OCI-LY7 (cell line): Measurements from ENCODE around the gene SLC17A2. TPM values are rescaled to one million over a fixed set of nuclear protein-coding genes. Genes with fewer than 3 reads are reported as not detected.
"Not testable (repeated sequence)": the region's sequence is repeated elsewhere in the genome, so short reads cannot be mapped to it uniquely, and the experiment has no call there.

ENCODE experiments used
- BruUV-seq: library from RNA; stranded (reverse); fragments of 400-500 nt; replicated peaks from 2 replicates; lab custom pipeline; 2021; lab: Mats Ljungman, UMichigan
- CTCF ChIA-PET: fragments of 300-600 bp; sonication (Branson Sonifier 250); formaldehyde crosslinking; loops from one replicate; lab custom pipeline; 2022; ENCODE audit warnings: antibody characterized with exemption; ENCODE audit not compliant: unreplicated experiment; lab: Charles Lee
- POLR2A ChIA-PET: fragments of 300-600 bp; sonication (Branson Sonifier 250); formaldehyde crosslinking; loops from one replicate; lab custom pipeline; 2022; ENCODE audit warnings: antibody characterized with exemption; lab: Charles Lee
- DNase-seq: peaks from one replicate; pipeline ENCODE4 v3.0.0-alpha.2; 2015; ENCODE audit warnings: low spot score
- H2AFZ ChIP-seq: fragments of 200-600 bp; sonication (generic), shearing (Covaris generic); 2 replicates; pipeline ENCODE4 v1.6.1; 2014; ENCODE audit warnings: mild to moderate bottlenecking, antibody characterized with exemption, low read length, moderate library complexity
- H3K27ac ChIP-seq: fragments of 200-600 bp; sonication (generic); 2 replicates; pipeline ENCODE4 v1.5.1; 2014; ENCODE audit warnings: mixed run types, low read depth, mild to moderate bottlenecking, moderate library complexity, low read length, inconsistent platforms; ENCODE audit not compliant: poor library complexity, severe bottlenecking
- H3K36me3 ChIP-seq: fragments of 200-600 bp; sonication (generic); 2 replicates; pipeline ENCODE4 v1.6.1; 2014; ENCODE audit warnings: mild to moderate bottlenecking, antibody characterized with exemption, low read length, moderate library complexity, mixed read lengths; ENCODE audit not compliant: insufficient read depth
- H3K4me1 ChIP-seq: fragments of 200-600 bp; sonication (generic); 2 replicates; pipeline ENCODE4 v1.5.1; 2014; ENCODE audit warnings: mild to moderate bottlenecking, low read length; ENCODE audit not compliant: insufficient read depth, poor library complexity, severe bottlenecking
- H3K4me2 ChIP-seq: fragments of 200-600 bp; sonication (generic); 2 replicates; pipeline ENCODE4 v1.6.1; 2014; ENCODE audit warnings: mild to moderate bottlenecking, low read length
- H3K4me3 ChIP-seq: fragments of 200-600 bp; sonication (generic); 2 replicates; pipeline ENCODE4 v1.5.1; 2014; ENCODE audit warnings: mild to moderate bottlenecking, low read depth, low read length; ENCODE audit not compliant: poor library complexity, severe bottlenecking
- H3K79me2 ChIP-seq: fragments of 200-600 bp; sonication (generic); 2 replicates; pipeline ENCODE4 v1.6.1; 2016; ENCODE audit warnings: low read depth, mild to moderate bottlenecking, low read length, moderate library complexity, mixed read lengths; ENCODE audit not compliant: insufficient read depth
- H3K9me2 ChIP-seq: fragments of 200-600 bp; sonication (generic); 2 replicates; pipeline ENCODE4 v1.6.1; 2016; ENCODE audit warnings: mild to moderate bottlenecking, low read length, mixed read lengths; ENCODE audit not compliant: insufficient read depth
- H3K9me3 ChIP-seq: fragments of 200-600 bp; sonication (generic); 2 replicates; pipeline ENCODE4 v1.6.1; 2014; ENCODE audit warnings: mild to moderate bottlenecking, mixed run types, low read length, mixed read lengths
- H4K20me1 ChIP-seq: fragments of 200-600 bp; sonication (generic); 2 replicates; pipeline ENCODE4 v1.6.1; 2014; ENCODE audit warnings: mild to moderate bottlenecking, antibody characterized with exemption, low read length, moderate library complexity, mixed read lengths; ENCODE audit not compliant: insufficient read depth
- EZH2phosphoT487 ChIP-seq: fragments of 200-600 bp; sonication (generic); IDR thresholded peaks from 2 replicates; pipeline ENCODE4 v1.6.1; 2018; ENCODE audit warnings: low read depth, borderline replicate concordance, mild to moderate bottlenecking, mixed run types, antibody characterized with exemption, low read length, moderate library complexity, mixed read lengths
- intact Hi-C: fragments of 100-400 bp; cut with micrococcal nuclease; formaldehyde crosslinking; loops from one replicate; pipeline ENCODE4 v1.10.0; 2022; ENCODE audit not compliant: unreplicated experiment
- total RNA-seq, 2 experiments: library from RNA; depleted of rRNA in 1 of 2; stranded (reverse); fragments of >200 nt in 1 of 2; shearing (Covaris generic) in 1 of 2; gene quantifications; 2 replicates each; pipeline ENCODE4 v1.2.3, GENCODE V29; 2014 to 2022
- TF ChIP-seq, protein P1 (sequence below): fragments of 200-600 bp; sonication (generic); conservative IDR thresholded peaks from 2 replicates; pipeline ENCODE4 v1.5.1; 2014; ENCODE audit warnings: mild to moderate bottlenecking, antibody characterized with exemption, low read length, moderate library complexity, mixed read lengths

Gene SLC17A2
- total RNA-seq, 2 experiments from 2014 or later, result not detected

DNA sequence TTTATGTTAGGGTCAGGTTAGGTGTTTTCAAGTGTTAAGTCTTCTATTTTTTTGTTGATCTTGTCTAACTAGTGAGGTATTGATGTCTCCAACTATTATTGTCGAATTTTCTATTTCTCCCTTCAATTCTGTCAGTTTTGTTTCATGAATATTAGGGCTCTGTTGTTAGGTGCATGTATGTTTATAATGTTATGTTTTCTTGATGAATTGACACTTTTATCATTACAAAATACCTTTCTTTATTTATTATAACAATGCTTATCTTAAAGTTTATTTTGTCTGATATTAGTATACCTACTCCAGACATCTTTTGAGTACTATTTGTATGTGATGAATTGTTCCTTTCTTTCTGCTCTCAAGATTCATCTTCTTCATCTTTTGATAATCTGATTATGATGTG, 19.2 kb upstream of the SLC17A2 start:
- BruUV-seq, result no TSS peak

DNA sequence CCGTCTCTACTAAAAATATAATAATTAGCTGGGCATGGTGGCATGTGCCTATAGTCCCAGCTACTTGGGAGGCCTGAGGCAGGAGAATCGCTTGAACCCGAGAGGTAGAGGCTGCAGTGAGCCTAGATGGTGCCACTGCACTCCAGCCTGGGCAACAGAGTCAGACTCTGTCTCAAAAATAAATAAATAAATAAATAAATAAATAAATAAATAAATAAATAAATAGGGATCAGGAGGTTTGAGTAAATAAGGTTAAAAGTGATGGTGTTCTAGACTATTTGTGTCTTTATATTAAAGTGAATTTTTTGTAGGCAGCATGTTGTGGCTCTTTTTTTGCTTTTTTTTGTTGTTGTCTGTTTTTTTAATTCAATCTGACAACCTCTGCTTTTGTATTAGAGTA, 17.0 kb upstream of the SLC17A2 start:
- H4K20me1 ChIP-seq, H3K27ac ChIP-seq, H3K4me3 ChIP-seq, DNase-seq, H3K9me3 ChIP-seq, H3K4me1 ChIP-seq, H3K79me2 ChIP-seq, H2AFZ ChIP-seq, POLR2A ChIA-PET, CTCF ChIA-PET, H3K36me3 ChIP-seq, H3K4me2 ChIP-seq, H3K9me2 ChIP-seq, BruUV-seq: not testable (repeated sequence)
- intact Hi-C loops, result loop anchor here (10.0 kb wide), 1 partner anchor 723 kb away; no protein-coding TSS in a partner anchor

More for the DNA sequence above, 19.2 kb upstream of the SLC17A2 start:
- intact Hi-C loops, result loop anchor here (10.0 kb wide), 1 partner anchor 725 kb away; no protein-coding TSS in a partner anchor
- TF ChIP-seq EZH2phosphoT487, result no peak
- TF ChIP-seq, protein P1, sequence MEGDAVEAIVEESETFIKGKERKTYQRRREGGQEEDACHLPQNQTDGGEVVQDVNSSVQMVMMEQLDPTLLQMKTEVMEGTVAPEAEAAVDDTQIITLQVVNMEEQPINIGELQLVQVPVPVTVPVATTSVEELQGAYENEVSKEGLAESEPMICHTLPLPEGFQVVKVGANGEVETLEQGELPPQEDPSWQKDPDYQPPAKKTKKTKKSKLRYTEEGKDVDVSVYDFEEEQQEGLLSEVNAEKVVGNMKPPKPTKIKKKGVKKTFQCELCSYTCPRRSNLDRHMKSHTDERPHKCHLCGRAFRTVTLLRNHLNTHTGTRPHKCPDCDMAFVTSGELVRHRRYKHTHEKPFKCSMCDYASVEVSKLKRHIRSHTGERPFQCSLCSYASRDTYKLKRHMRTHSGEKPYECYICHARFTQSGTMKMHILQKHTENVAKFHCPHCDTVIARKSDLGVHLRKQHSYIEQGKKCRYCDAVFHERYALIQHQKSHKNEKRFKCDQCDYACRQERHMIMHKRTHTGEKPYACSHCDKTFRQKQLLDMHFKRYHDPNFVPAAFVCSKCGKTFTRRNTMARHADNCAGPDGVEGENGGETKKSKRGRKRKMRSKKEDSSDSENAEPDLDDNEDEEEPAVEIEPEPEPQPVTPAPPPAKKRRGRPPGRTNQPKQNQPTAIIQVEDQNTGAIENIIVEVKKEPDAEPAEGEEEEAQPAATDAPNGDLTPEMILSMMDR, result no peak
- H3K27ac ChIP-seq, result no peak overlapping the region
- H3K79me2 ChIP-seq, result no peaks in the 10 kb centered on the region
- H3K9me2 ChIP-seq, result no peaks in the 10 kb centered on the region
- H3K4me2 ChIP-seq, result no peak overlapping the region
- no peak overlapping the region for H3K4me3 ChIP-seq
- H3K9me3 ChIP-seq, result peaks cover 8% of the 10 kb centered on the region; the same call in 1 of the 2 replicates
- POLR2A ChIA-PET, result interaction anchor here (0.6 to 0.7 kb wide), 3 partner anchors 44 to 212 kb away, joined by 3 to 4 read pairs (median 3); no protein-coding TSS in a partner anchor
- H2AFZ ChIP-seq, result no peak overlapping the region
- no peaks in the 10 kb centered on the region for H4K20me1 ChIP-seq
- H3K36me3 ChIP-seq, result no peaks in the 10 kb centered on the region
- H3K4me1 ChIP-seq, result no peaks in the 10 kb centered on the region
- CTCF ChIA-PET, result no interaction called here
- no peak for DNase-seq

DNA sequence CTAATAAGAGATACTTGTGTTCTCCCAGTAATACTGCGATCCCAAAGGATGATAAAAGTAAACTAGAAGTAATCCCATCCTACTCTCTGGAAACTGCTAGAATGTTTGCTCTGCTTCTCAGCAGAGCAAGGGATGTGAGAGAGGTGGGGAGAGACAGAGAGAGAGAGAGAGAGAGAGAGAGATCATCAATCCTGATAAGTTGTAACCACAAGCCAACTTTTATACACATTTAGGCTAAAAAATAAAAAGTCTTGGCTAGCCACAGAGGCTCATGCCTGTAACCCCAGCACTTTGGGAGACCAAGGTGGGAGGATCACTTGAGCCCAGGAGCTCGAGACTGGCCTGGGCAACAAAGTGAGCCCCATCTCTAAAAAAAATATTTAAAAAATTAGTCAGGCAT, 16.1 kb upstream of the SLC17A2 start:
- DNase-seq, result no peak
- H3K36me3 ChIP-seq, result no peaks in the 10 kb centered on the region
- H3K4me1 ChIP-seq, result no peaks in the 10 kb centered on the region
- intact Hi-C loops, result loop anchor here (10.0 kb wide), 1 partner anchor 722 kb away; no protein-coding TSS in a partner anchor
- BruUV-seq, result no TSS peak
- CTCF ChIA-PET, result no interaction called here
- no peak overlapping the region for H3K4me3 ChIP-seq
- no peak overlapping the region for H2AFZ ChIP-seq
- TF ChIP-seq EZH2phosphoT487, result no peak
- TF ChIP-seq, protein P1, result no peak
- no peaks in the 10 kb centered on the region for H3K9me2 ChIP-seq
- H3K9me3 ChIP-seq, result peaks cover 8% of the 10 kb centered on the region; the same call in 1 of the 2 replicates
- H3K27ac ChIP-seq, result no peak overlapping the region
- POLR2A ChIA-PET, result interaction anchor here (0.7 kb wide), 1 partner anchor 1474 kb away, joined by 5 read pairs; no protein-coding TSS in a partner anchor
- H3K79me2 ChIP-seq, result no peaks in the 10 kb centered on the region
- H4K20me1 ChIP-seq, result no peaks in the 10 kb centered on the region
- H3K4me2 ChIP-seq, result no peak overlapping the region

DNA sequence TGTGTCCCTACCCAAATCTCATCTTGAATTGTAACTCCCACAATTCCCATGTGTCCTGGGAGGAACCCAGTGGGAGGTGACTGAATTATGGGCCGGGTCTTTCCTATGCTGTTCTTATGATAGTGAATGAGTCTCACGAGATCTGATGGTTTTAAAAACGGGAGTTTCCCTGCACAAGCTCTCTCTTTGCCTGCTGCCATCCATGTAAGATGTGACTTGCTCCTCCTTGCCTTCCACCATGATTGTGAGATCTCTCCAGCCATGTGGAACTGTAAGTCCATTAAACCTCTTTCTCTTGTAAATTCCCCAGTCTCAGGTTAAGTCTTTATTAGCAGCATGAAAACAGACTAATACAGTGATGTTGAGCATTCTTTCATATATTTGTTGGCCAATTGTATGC, 15.2 kb upstream of the SLC17A2 start:
- CTCF ChIA-PET, H3K36me3 ChIP-seq, POLR2A ChIA-PET: not testable (repeated sequence)

More for the DNA sequence above, 15.2 kb upstream of the SLC17A2 start:
- not testable (repeated sequence) for H3K4me2 ChIP-seq, H3K79me2 ChIP-seq, H3K27ac ChIP-seq, H3K4me1 ChIP-seq, H2AFZ ChIP-seq, H3K9me3 ChIP-seq, H3K9me2 ChIP-seq, H4K20me1 ChIP-seq, DNase-seq, H3K4me3 ChIP-seq, BruUV-seq
- intact Hi-C loops, result loop anchor here (10.0 kb wide), 1 partner anchor 721 kb away; no protein-coding TSS in a partner anchor
